ENCODE data around the gene ZNRD2.

The ZNRD2 gene

GRCh38 chr11:65592858-65593517 lies 22.7 kb downstream of the ZNRD2 start:
- no peak overlapping the region for H2AFZ ChIP-seq (ENCODE audit: low read length)
- H3K9me2 ChIP-seq (replicated peaks; ENCODE audit: insufficient read depth, low read length): no peaks in the 10 kb centered on the region
- no peak overlapping the region for H3K4me2 ChIP-seq (ENCODE audit: low read depth, low read length)
- H3K9ac ChIP-seq (ENCODE audit: low read length): no peak overlapping the region
- H4K20me1 ChIP-seq (ENCODE audit: insufficient read depth, low read length): no peaks in the 10 kb centered on the region
- no peak overlapping the region for H3K27ac ChIP-seq (ENCODE audit: low read length)
- no peaks in the 10 kb centered on the region for H3K9me3 ChIP-seq (replicated peaks; ENCODE audit: insufficient read depth, low read length)
- no peak overlapping the region for H3K4me3 ChIP-seq (ENCODE audit: low read length)
- peaks cover 9% of the 10 kb centered on the region for H3F3A ChIP-seq (ENCODE audit: insufficient read depth, low read length)
- peaks cover 10% of the 10 kb centered on the region for H3K4me1 ChIP-seq (ENCODE audit: low read length)
- H3K79me2 ChIP-seq (ENCODE audit: low read length): peaks cover 5% of the 10 kb centered on the region; the same call in 1 of the 2 replicates
- DNase-seq: no peak
- H3K27me3 ChIP-seq (replicated peaks; ENCODE audit: insufficient read depth, low read length): no peaks in the 10 kb centered on the region
- TF ChIP-seq CTCF (IDR thresholded peaks at IDR 0.05; ENCODE audit: low read length) (no peak), EZH2phosphoT487 (IDR thresholded peaks at IDR 0.05; ENCODE audit: low read length) (no peak), EZH2 (optimal IDR thresholded peaks at IDR 0.05; ENCODE audit: low read depth, low read length) (no peak)
- no peaks in the 10 kb centered on the region for H3K36me3 ChIP-seq (replicated peaks; ENCODE audit: insufficient read depth, low read length)

GRCh38 chr11:65593518-65594414 lies 23.5 kb downstream of the ZNRD2 start:
- H3K36me3 ChIP-seq (replicated peaks; ENCODE audit: insufficient read depth, low read length): no peaks in the 10 kb centered on the region
- H3K79me2 ChIP-seq (ENCODE audit: low read length): peaks cover 2% of the 10 kb centered on the region; the same call in 1 of the 2 replicates
- DNase-seq: peak; percentile 13
- H3K9me2 ChIP-seq (replicated peaks; ENCODE audit: insufficient read depth, low read length): no peaks in the 10 kb centered on the region
- H3K4me2 ChIP-seq (ENCODE audit: low read depth, low read length): no peak overlapping the region
- H3K9ac ChIP-seq (ENCODE audit: low read length): no peak overlapping the region
- no peak for TF ChIP-seq EZH2 (optimal IDR thresholded peaks at IDR 0.05; ENCODE audit: low read depth, low read length)
- peak; percentile 62 for TF ChIP-seq CTCF (IDR thresholded peaks at IDR 0.05; ENCODE audit: low read length)
- TF ChIP-seq EZH2phosphoT487 (IDR thresholded peaks at IDR 0.05; ENCODE audit: low read length): no peak
- peaks cover under 1% of the 10 kb centered on the region; the same call in 1 of the 2 replicates for H3F3A ChIP-seq (ENCODE audit: insufficient read depth, low read length)
- no peak overlapping the region for H3K4me3 ChIP-seq (ENCODE audit: low read length)
- H3K9me3 ChIP-seq (replicated peaks; ENCODE audit: insufficient read depth, low read length): no peaks in the 10 kb centered on the region
- H3K27me3 ChIP-seq (replicated peaks; ENCODE audit: insufficient read depth, low read length): no peaks in the 10 kb centered on the region
- H3K4me1 ChIP-seq (ENCODE audit: low read length): peaks cover 3% of the 10 kb centered on the region
- no peak overlapping the region for H2AFZ ChIP-seq (ENCODE audit: low read length)
- no peak overlapping the region for H3K27ac ChIP-seq (ENCODE audit: low read length)
- H4K20me1 ChIP-seq (ENCODE audit: insufficient read depth, low read length): no peaks in the 10 kb centered on the region

- H3K36me3 ChIP-seq (replicated peaks; ENCODE audit: insufficient read depth, low read length): no peaks in the 10 kb centered on the region
- H3K4me1 ChIP-seq (ENCODE audit: low read length): no peaks in the 10 kb centered on the region
- DNase-seq: no peak
- no peaks in the 10 kb centered on the region for H3F3A ChIP-seq (ENCODE audit: insufficient read depth, low read length)
- no peaks in the 10 kb centered on the region for H3K9me3 ChIP-seq (replicated peaks; ENCODE audit: insufficient read depth, low read length)
- no peak for TF ChIP-seq EZH2phosphoT487 (IDR thresholded peaks at IDR 0.05; ENCODE audit: low read length)
- TF ChIP-seq EZH2 (optimal IDR thresholded peaks at IDR 0.05; ENCODE audit: low read depth, low read length): no peak
- no peak for TF ChIP-seq CTCF (IDR thresholded peaks at IDR 0.05; ENCODE audit: low read length)
- no peaks in the 10 kb centered on the region for H4K20me1 ChIP-seq (ENCODE audit: insufficient read depth, low read length)
- H3K27me3 ChIP-seq (replicated peaks; ENCODE audit: insufficient read depth, low read length): no peaks in the 10 kb centered on the region
- no peak overlapping the region for H3K4me2 ChIP-seq (ENCODE audit: low read depth, low read length)
- no peak overlapping the region for H3K4me3 ChIP-seq (ENCODE audit: low read length)
- H3K27ac ChIP-seq (ENCODE audit: low read length): no peak overlapping the region
- H2AFZ ChIP-seq (ENCODE audit: low read length): no peak overlapping the region
- H3K9ac ChIP-seq (ENCODE audit: low read length): no peak overlapping the region
- H3K9me2 ChIP-seq (replicated peaks; ENCODE audit: insufficient read depth, low read length): no peaks in the 10 kb centered on the region
- no peaks in the 10 kb centered on the region for H3K79me2 ChIP-seq (ENCODE audit: low read length)
These were observed 24.9 kb downstream of the ZNRD2 start for GRCh38 chr11:65595131-65595530.
